HepG2 (cell line): ENCODE results near the gene TAS1R1. TPM values are rescaled to one million over a fixed set of nuclear protein-coding genes. Genes with fewer than 3 reads are reported as not detected.

ENCODE experiments used
- ARID4A ChIP-seq: sonication (generic); formaldehyde crosslinking; IDR thresholded peaks from 2 replicates; pipeline ENCODE4 v1.5.0; 2020; ENCODE audit warnings: mild to moderate bottlenecking, missing genetic modification reagents, borderline replicate concordance
- ARNTL ChIP-seq: sonication (generic); formaldehyde crosslinking; IDR thresholded peaks from 2 replicates; pipeline ENCODE4 v1.4.0; 2020; ENCODE audit warnings: mild to moderate bottlenecking, missing genetic modification reagents
- CREB1 ChIP-seq, 2 experiments: fragments of 450-650 bp in 1 of 2; IDR thresholded peaks; 2 replicates each; pipeline ENCODE4 v1.6.1; 2016 to 2017; ENCODE audit warnings: control low read depth in 1 of 2, mild to moderate bottlenecking in 1 of 2, missing compliant biosample characterization in 1 of 2, missing genetic modification characterization in 1 of 2
- DPF2 ChIP-seq: sonication (generic); formaldehyde crosslinking; IDR thresholded peaks from 2 replicates; pipeline ENCODE4 v1.4.0; 2020; ENCODE audit warnings: mild to moderate bottlenecking, low read depth, missing genetic modification reagents, borderline replicate concordance
- EP300 ChIP-seq, 3 experiments: sonication (generic) in 1 of 3; formaldehyde crosslinking in 1 of 3; IDR thresholded peaks; 2 replicates each; pipeline versions ENCODE4 v1.5.1 to v1.6.1; 2011 to 2020; ENCODE audit warnings: low read depth in 2 of 3, low read length in 2 of 3, borderline replicate concordance in 1 of 3, improper control_type of control experiment in 1 of 3, mild to moderate bottlenecking in 1 of 3, missing genetic modification reagents in 1 of 3, moderate library complexity in 1 of 3
- LBX2 ChIP-seq: sonication (generic); formaldehyde crosslinking; IDR thresholded peaks from 2 replicates; pipeline ENCODE4 v1.5.0; 2020; ENCODE audit warnings: missing genetic modification reagents, mild to moderate bottlenecking, borderline replicate concordance
- XRCC5 ChIP-seq: fragments of 200-400 bp; formaldehyde crosslinking; optimal IDR thresholded peaks from 2 replicates; pipeline ENCODE3; 2017; ENCODE audit warnings: mild to moderate bottlenecking, low read length
- ZNF598 ChIP-seq: sonication (generic); formaldehyde crosslinking; IDR thresholded peaks from 2 replicates; pipeline ENCODE4 v1.5.1; 2020; ENCODE audit warnings: mild to moderate bottlenecking, missing genetic modification reagents, borderline replicate concordance
- ZNF761 ChIP-seq: sonication (generic); formaldehyde crosslinking; conservative IDR thresholded peaks from 2 replicates; pipeline ENCODE4 v1.4.0; 2020; ENCODE audit warnings: mild to moderate bottlenecking, missing genetic modification reagents
- polyA plus RNA-seq, 8 experiments: library from polyadenylated mRNA; depleted of rRNA in 3 of 8; stranded (reverse) in 7 of 8; unstranded in 1 of 8; fragments of >200 nt; fragmentation: Illumina TruSeq in 4 of 8; extraction: Trizol in 4 of 8; gene quantifications; 2 replicates each; pipeline versions ENCODE4 v1.2.1 to v1.2.3, GENCODE V29; 2011 to 2016; ENCODE audit warnings: low read depth in 4 of 8, missing spikeins in 1 of 8, mixed read lengths in 1 of 8; ENCODE audit not compliant: insufficient read depth in 1 of 8
- total RNA-seq, 5 experiments: library from RNA; depleted of rRNA; stranded (reverse); fragments of >200 nt; fragmentation: Illumina TruSeq; extraction: Trizol; gene quantifications; 2 replicates each; pipeline ENCODE4 v1.2.3, GENCODE V29; 2016; ENCODE audit warnings: low read depth in 1 of 5
- TF ChIP-seq, protein P1 (sequence below): sonication (generic); formaldehyde crosslinking; IDR thresholded peaks from one replicate; pipeline ENCODE4 v1.5.1; 2020; ENCODE audit warnings: mild to moderate bottlenecking, missing genetic modification reagents; ENCODE audit errors: not compliant biosample characterization
- TF ChIP-seq, protein P2 (sequence below): IDR thresholded peaks from 2 replicates; pipeline ENCODE4 v1.6.1; 2016; ENCODE audit warnings: missing compliant biosample characterization, missing genetic modification reagents, borderline replicate concordance

Gene TAS1R1
- total and polyA plus RNA-seq, 2 of the 13 experiments (the other 11 are each of a cell fraction or from before 2014, with no cell fraction given), result 1.4 to 1.6 TPM

DNA sequence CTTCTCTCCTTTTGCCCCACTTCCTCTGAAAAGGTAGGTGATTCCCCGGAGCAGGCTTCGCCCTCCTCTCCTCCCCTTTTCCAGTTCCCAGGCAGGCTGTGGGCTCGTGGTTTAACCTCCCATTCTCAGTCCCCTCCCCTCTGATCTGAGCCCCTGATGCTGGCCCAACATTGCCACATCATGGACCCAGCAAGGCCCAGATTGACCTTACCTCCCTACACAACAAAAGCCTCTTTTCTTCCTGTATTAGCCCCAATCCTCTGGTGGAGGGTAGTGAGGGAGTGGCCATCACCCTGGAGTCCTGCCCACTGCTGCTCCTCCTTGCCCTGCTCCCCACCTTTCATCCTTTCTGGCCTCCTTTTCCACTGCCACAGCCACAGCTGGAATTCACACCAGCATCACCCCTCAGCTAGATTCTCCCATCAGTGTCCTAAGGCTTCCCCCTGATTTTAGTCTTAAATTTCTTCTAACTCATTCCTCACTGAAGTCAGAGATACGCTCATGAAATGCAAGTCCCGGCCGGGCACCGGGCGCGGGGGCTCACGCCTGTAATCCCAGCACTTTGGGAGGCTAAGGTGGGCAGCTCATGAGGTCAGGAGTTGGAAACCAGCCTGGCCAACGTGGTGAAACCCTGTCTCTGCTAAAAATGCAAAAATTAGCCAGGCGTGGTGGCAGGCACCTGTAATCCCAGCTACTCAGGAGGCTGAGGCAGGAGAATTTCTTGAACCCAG, 17.7 kb downstream of the TAS1R1 start (continued):
- TF ChIP-seq, protein P1, sequence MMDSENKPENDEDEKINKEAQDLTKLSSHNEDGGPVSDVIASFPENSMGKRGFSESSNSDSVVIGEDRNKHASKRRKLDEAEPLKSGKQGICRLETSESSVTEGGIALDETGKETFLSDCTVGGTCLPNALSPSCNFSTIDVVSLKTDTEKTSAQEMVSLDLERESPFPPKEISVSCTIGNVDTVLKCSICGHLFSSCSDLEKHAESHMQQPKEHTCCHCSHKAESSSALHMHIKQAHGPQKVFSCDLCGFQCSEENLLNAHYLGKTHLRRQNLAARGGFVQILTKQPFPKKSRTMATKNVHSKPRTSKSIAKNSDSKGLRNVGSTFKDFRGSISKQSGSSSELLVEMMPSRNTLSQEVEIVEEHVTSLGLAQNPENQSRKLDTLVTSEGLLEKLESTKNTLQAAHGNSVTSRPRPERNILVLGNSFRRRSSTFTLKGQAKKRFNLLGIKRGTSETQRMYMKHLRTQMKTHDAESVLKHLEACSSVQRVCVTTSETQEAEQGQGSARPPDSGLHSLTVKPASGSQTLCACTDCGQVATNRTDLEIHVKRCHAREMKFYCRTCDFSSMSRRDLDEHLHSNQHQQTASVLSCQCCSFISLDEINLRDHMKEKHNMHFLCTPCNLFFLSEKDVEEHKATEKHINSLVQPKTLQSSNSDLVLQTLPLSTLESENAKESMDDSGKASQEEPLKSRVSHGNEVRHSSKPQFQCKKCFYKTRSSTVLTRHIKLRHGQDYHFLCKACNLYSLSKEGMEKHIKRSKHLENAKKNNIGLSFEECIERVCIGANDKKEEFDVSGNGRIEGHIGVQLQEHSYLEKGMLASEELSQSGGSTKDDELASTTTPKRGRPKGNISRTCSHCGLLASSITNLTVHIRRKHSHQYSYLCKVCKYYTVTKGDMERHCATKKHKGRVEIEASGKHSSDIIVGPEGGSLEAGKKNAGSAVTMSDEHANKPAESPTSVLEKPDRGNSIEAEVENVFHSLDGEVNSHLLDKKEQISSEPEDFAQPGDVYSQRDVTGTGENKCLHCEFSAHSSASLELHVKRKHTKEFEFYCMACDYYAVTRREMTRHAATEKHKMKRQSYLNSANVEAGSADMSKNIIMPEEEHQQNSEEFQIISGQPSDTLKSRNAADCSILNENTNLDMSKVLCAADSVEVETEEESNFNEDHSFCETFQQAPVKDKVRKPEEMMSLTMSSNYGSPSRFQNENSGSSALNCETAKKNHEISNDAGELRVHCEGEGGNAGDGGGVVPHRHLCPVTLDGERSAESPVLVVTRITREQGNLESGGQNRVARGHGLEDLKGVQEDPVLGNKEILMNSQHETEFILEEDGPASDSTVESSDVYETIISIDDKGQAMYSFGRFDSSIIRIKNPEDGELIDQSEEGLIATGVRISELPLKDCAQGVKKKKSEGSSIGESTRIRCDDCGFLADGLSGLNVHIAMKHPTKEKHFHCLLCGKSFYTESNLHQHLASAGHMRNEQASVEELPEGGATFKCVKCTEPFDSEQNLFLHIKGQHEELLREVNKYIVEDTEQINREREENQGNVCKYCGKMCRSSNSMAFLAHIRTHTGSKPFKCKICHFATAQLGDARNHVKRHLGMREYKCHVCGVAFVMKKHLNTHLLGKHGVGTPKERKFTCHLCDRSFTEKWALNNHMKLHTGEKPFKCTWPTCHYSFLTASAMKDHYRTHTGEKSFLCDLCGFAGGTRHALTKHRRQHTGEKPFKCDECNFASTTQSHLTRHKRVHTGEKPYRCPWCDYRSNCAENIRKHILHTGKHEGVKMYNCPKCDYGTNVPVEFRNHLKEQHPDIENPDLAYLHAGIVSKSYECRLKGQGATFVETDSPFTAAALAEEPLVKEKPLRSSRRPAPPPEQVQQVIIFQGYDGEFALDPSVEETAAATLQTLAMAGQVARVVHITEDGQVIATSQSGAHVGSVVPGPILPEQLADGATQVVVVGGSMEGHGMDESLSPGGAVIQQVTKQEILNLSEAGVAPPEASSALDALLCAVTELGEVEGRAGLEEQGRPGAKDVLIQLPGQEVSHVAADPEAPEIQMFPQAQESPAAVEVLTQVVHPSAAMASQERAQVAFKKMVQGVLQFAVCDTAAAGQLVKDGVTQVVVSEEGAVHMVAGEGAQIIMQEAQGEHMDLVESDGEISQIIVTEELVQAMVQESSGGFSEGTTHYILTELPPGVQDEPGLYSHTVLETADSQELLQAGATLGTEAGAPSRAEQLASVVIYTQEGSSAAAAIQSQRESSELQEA (CRISPR knock-in tag), result peak; percentile 39
- TF ChIP-seq XRCC5, result peak; percentile 40
- 0 out of 2 replicates have a peak, but pooled peaks have one; percentile 43 for TF ChIP-seq ZNF598 (CRISPR knock-in tag)
- TF ChIP-seq ARID4A (CRISPR knock-in tag), result peak; percentile 25; the same call in 1 of the 2 replicates
- peak; percentile 14; the same call in 1 of the 2 replicates for TF ChIP-seq DPF2 (CRISPR knock-in tag)
- 0 out of 2 replicates have a peak, but pooled peaks have one; percentile 29 for TF ChIP-seq ZNF761 (CRISPR knock-in tag)
- TF ChIP-seq CREB1 (IDR thresholded peaks at IDR 0.05), result no peak
- peak; percentile 41; the same call in 1 of the 2 replicates for TF ChIP-seq CREB1 (CRISPR knock-in tag; IDR thresholded peaks at IDR 0.05)
- TF ChIP-seq EP300 (IDR thresholded peaks at IDR 0.05; ENCODE audit: low read depth in 2 of 2, low read length in 2 of 2), result peak in 1 of 2 experiments; percentile 47; a peak in 1 of 4 replicates
- TF ChIP-seq EP300 (CRISPR knock-in tag; IDR thresholded peaks at IDR 0.05; ENCODE audit: borderline replicate concordance), result no peak
- no peak for TF ChIP-seq LBX2 (CRISPR knock-in tag)
- TF ChIP-seq, protein P2, sequence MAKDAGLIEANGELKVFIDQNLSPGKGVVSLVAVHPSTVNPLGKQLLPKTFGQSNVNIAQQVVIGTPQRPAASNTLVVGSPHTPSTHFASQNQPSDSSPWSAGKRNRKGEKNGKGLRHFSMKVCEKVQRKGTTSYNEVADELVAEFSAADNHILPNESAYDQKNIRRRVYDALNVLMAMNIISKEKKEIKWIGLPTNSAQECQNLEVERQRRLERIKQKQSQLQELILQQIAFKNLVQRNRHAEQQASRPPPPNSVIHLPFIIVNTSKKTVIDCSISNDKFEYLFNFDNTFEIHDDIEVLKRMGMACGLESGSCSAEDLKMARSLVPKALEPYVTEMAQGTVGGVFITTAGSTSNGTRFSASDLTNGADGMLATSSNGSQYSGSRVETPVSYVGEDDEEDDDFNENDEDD (CRISPR knock-in tag), result no peak
- no peak for TF ChIP-seq ARNTL (CRISPR knock-in tag)
